NCI-H345 treated with DMSO at 0.1 percent for 48 hours (cell line): ENCODE measurements around the gene DDB1.

ENCODE experiments used
- DNase-seq: peaks from one replicate; lab custom pipeline; 2025; ENCODE audit not compliant: unreplicated experiment; lab: John Stamatoyannopoulos, UW

The DDB1 gene

GRCh38 chr11:61336171-61336935 is 3.4 kb upstream of the DDB1 start:
- DNase-seq = peak; percentile 66

- no peak for DNase-seq
Observed at GRCh38 chr11:61335355-61335710, 2.4 kb upstream of the DDB1 start.

GRCh38 chr11:61334434-61335354 is 1.8 kb upstream of the DDB1 start:
- no peak for DNase-seq

- DNase-seq = no peak
Observed at GRCh38 chr11:61333550-61334433, 887 bp upstream of the DDB1 start.

- no peak for DNase-seq
Observed at GRCh38 chr11:61332281-61332796, 566 bp downstream of the DDB1 start.

- no peak for DNase-seq
Observed at GRCh38 chr11:61331651-61332050, 1.3 kb downstream of the DDB1 start.

GRCh38 chr11:61329871-61330270 is 3.0 kb downstream of the DDB1 start:
- DNase-seq = no peak

- DNase-seq = no peak
Observed at GRCh38 chr11:61328351-61328750, 4.6 kb downstream of the DDB1 start.

- no peak for DNase-seq
Observed at GRCh38 chr11:61327669-61328071, 5.2 kb downstream of the DDB1 start.

- DNase-seq = no peak
Observed at GRCh38 chr11:61325649-61326414, 7.1 kb downstream of the DDB1 start.

- no peak for DNase-seq
Observed at GRCh38 chr11:61315260-61315659, 17.6 kb downstream of the DDB1 start.

- no peak for DNase-seq
Observed at GRCh38 chr11:61310749-61311148, 22.2 kb downstream of the DDB1 start.

- DNase-seq = no peak
Observed at GRCh38 chr11:61309739-61310138, 23.2 kb downstream of the DDB1 start.

GRCh38 chr11:61309141-61309540 is 23.8 kb downstream of the DDB1 start:
- no peak for DNase-seq

GRCh38 chr11:61307354-61307753 is 25.6 kb downstream of the DDB1 start:
- no peak for DNase-seq

GRCh38 chr11:61306221-61306620 is 26.7 kb downstream of the DDB1 start:
- no peak for DNase-seq

GRCh38 chr11:61305417-61305816 is 27.5 kb downstream of the DDB1 start:
- DNase-seq = no peak

GRCh38 chr11:61303725-61304124 is 29.2 kb downstream of the DDB1 start:
- no peak for DNase-seq

GRCh38 chr11:61302550-61302949 is 30.4 kb downstream of the DDB1 start:
- no peak for DNase-seq

- no peak for DNase-seq
Observed at GRCh38 chr11:61298663-61299244, 34.2 kb downstream of the DDB1 start.
